Mucosa of descending colon (tissue), 3 donors: ENCODE measurements around the gene PDGFRB. TPM values are rescaled to one million over a fixed set of nuclear protein-coding genes. Genes with fewer than 3 reads are reported as not detected.

Experiments
- ATAC-seq: fragments of 200-7000 bp; cut with Tn5 transposase; one replicate; pipeline ENCODE4 v1.9.1; 2020; ENCODE audit warnings: mild to moderate bottlenecking, moderate library complexity
- DNase-seq, 3 donors: peaks; one replicate each; pipeline ENCODE4 v3.0.0-alpha.2; 2020
- H3K36me3 ChIP-seq: fragments of 200-600 bp; one replicate; pipeline ENCODE4 v1.8.0; 2021; ENCODE audit warnings: low read depth, mild to moderate bottlenecking
- H3K4me1 ChIP-seq: fragments of 200-600 bp; one replicate; pipeline ENCODE4 v1.8.0; 2021; ENCODE audit warnings: low read depth, mild to moderate bottlenecking
- H3K4me3 ChIP-seq: fragments of 200-600 bp; one replicate; pipeline ENCODE4 v1.8.0; 2021; ENCODE audit warnings: mild to moderate bottlenecking
- H3K9me3 ChIP-seq: fragments of 200-600 bp; one replicate; pipeline ENCODE4 v1.8.0; 2021; ENCODE audit warnings: mild to moderate bottlenecking
- CTCF ChIP-seq: fragments of 200-600 bp; IDR thresholded peaks from one replicate; pipeline ENCODE4 v1.8.0; 2022; ENCODE audit warnings: antibody characterized with exemption, mild to moderate bottlenecking
- intact Hi-C, 2 donors: fragments of 100-400 bp; cut with DNase I in 1 of 2; cut with micrococcal nuclease in 1 of 2; formaldehyde crosslinking; loops; one replicate each; pipeline versions ENCODE4 v1.11.0 to v1.11.1; 2022; cut with DNase I, micrococcal nuclease
- total RNA-seq, 3 donors: library from RNA; stranded (reverse); fragmentation: NEBNext Ultra II Directional in 2 of 3; extraction: Animal tissue kit (Norgen Biotek cat#: 25700) in 2 of 3; gene quantifications; one replicate each; pipeline versions ENCODE4 v1.2.1 to v1.2.4, GENCODE V29; 2021 to 2023
- donor health status: DM: no; HTN: no; CAD: no; lungs with moderate emphysema.
- donor health status: DM: no; HTN: no; CAD: no.
- donor health status: DM: no; HTN: yes; CAD: no.

Gene PDGFRB
- total RNA-seq, 3 donors from 2014 or later: 13.9 to 61.5 (median 27.1) TPM

GRCh38 chr5:150075233-150075632 lies 80.4 kb downstream of the PDGFRB start:
- Histone ChIP-seq H3K4me1 (no peaks in the 10 kb centered on the region), H3K4me3 (no peak overlapping the region), H3K36me3 (no peaks in the 10 kb centered on the region), H3K9me3 (no peaks in the 10 kb centered on the region)
- intact Hi-C loops: no loop called here
- ATAC-seq (no peak), DNase-seq (peak in 1 of 3 donors; percentile 27)
- no peak for TF ChIP-seq CTCF

- no peaks in the 10 kb centered on the region for H3K9me3 ChIP-seq
- no peaks in the 10 kb centered on the region for H3K4me1 ChIP-seq
- intact Hi-C loops: no loop called here
- H3K4me3 ChIP-seq: no peak overlapping the region
- no peak for DNase-seq
- TF ChIP-seq CTCF: no peak
- H3K36me3 ChIP-seq: no peaks in the 10 kb centered on the region
- no peak for ATAC-seq
Measured at GRCh38 chr5:150073677-150074076, 82.0 kb downstream of the PDGFRB start.

GRCh38 chr5:150073086-150073625 lies 82.5 kb downstream of the PDGFRB start:
- Histone ChIP-seq H3K9me3 (no peaks in the 10 kb centered on the region), H3K4me1 (no peaks in the 10 kb centered on the region), H3K4me3 (no peak overlapping the region), H3K36me3 (no peaks in the 10 kb centered on the region)
- intact Hi-C loops: no loop called here
- TF ChIP-seq CTCF: no peak
- peak in 2 of 3 donors; percentile 1 to 5 for DNase-seq
- ATAC-seq: no peak

- DNase-seq (no peak), ATAC-seq (no peak)
- Histone ChIP-seq H3K9me3 (no peaks in the 10 kb centered on the region), H3K4me1 (no peaks in the 10 kb centered on the region), H3K4me3 (no peak overlapping the region), H3K36me3 (no peaks in the 10 kb centered on the region)
- no peak for TF ChIP-seq CTCF
- intact Hi-C loops: no loop called here
Measured at GRCh38 chr5:150070821-150071220, 84.8 kb downstream of the PDGFRB start.

- ATAC-seq (peak; percentile 59), DNase-seq (peak in 1 of 3 donors; percentile 46)
- TF ChIP-seq CTCF: no peak
- Histone ChIP-seq H3K4me3 (no peak overlapping the region), H3K4me1 (no peaks in the 10 kb centered on the region), H3K36me3 (no peaks in the 10 kb centered on the region), H3K9me3 (no peaks in the 10 kb centered on the region)
- intact Hi-C loops: no loop called here
Measured at GRCh38 chr5:150069672-150070627, 85.7 kb downstream of the PDGFRB start.
